NT2/D1 (cell line): Measurements from ENCODE around the gene ZNF880.
"Not testable (repeated sequence)": the region's sequence is repeated elsewhere in the genome, so short reads cannot be mapped to it uniquely, and the experiment has no call there.

Source experiments
- DNase-seq: peaks from one replicate; pipeline ENCODE4 v3.0.0-alpha.2; 2011; ENCODE audit warnings: low read depth, low spot score
- H3K27me3 ChIP-seq: 2 replicates; pipeline ENCODE4 v1.6.0; 2011; ENCODE audit warnings: mild to moderate bottlenecking; ENCODE audit not compliant: insufficient read length, insufficient read depth
- H3K36me3 ChIP-seq: 2 replicates; pipeline ENCODE4 v1.6.1; 2011; ENCODE audit warnings: mild to moderate bottlenecking, low read length, mixed read lengths; ENCODE audit not compliant: insufficient read depth, insufficient read length
- H3K4me1 ChIP-seq: 2 replicates; pipeline ENCODE4 v1.5.1; 2011; ENCODE audit not compliant: insufficient read depth, insufficient read length
- H3K4me3 ChIP-seq: 2 replicates; pipeline ENCODE4 v1.5.1; 2011; ENCODE audit warnings: low read depth; ENCODE audit not compliant: insufficient read length
- H3K9ac ChIP-seq: 2 replicates; pipeline ENCODE4 v1.6.0; 2011; ENCODE audit warnings: low read depth; ENCODE audit not compliant: insufficient read length
- H3K9me3 ChIP-seq: 2 replicates; pipeline ENCODE4 v1.5.1; 2011; ENCODE audit warnings: mild to moderate bottlenecking, low read length; ENCODE audit not compliant: insufficient read depth
- SUZ12 ChIP-seq: IDR thresholded peaks from 2 replicates; pipeline ENCODE4 v1.6.1; 2011; ENCODE audit not compliant: insufficient read length, insufficient read depth; ENCODE audit errors: extremely low read depth
- YY1 ChIP-seq: IDR thresholded peaks from 2 replicates; pipeline ENCODE4 v1.6.1; 2011; ENCODE audit not compliant: insufficient read length, insufficient read depth
- ZNF274 ChIP-seq: IDR thresholded peaks from 2 replicates; pipeline ENCODE4 v1.6.1; 2011; ENCODE audit warnings: mild to moderate bottlenecking, low read depth, low read length

ZNF880 gene

DNA sequence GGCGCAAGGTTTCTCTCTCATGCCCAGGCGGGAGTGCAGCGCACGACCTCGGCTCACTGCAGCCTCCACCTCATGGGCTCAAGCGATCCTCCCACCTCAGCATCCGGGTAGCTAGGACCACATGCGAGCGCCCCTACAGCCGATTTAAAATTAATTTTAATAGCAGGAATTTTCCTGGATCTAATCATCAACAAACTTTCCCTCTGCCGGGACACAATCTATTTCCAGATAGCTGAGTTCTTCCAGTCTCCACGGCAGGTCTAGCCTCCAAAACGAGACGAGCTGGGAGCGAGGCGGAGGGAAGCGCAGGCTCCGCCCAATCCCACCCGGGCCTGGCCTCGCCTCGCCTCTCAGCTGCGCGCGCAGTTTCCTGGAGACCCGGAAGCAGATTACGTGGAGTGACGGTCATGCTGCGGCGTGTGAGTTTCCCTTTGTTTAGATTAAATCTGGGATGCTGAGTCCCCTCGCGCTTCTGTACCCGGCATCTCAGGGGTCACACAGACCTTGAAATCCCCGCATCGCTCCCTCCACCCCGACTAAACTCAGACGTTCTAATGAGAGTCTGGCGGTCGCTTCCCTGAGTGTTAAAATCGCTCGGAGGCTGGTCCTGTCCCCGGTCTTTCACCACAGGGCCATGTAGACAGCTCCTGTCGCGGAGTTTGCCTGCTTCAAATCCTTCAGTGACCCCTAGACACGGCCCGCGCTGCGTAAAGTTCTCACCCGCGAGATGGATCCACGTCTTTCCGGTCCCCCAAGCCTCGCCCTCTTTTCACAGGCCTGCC is at the start of gene ZNF880:
ZNF880 (plus strand) TSS at position 365 of the 782 bp plus-strand sequence; CDS start at position 408, 43 bp downstream.
- peak within 1 kb of the TSS; percentile 95 for H3K9ac ChIP-seq
- peaks cover 34% of the 10 kb centered on the region for H3K36me3 ChIP-seq
- no peaks in the 10 kb centered on the region for H3K4me1 ChIP-seq
- peak within 1 kb of the TSS; percentile 93 for H3K4me3 ChIP-seq
- H3K27me3 ChIP-seq: no peaks in the 10 kb centered on the region
- DNase-seq: peak; percentile 79
- TF ChIP-seq ZNF274 (no peak), YY1 (no peak), SUZ12 (no peak)
- H3K9me3 ChIP-seq: peaks cover 37% of the 10 kb centered on the region

DNA sequence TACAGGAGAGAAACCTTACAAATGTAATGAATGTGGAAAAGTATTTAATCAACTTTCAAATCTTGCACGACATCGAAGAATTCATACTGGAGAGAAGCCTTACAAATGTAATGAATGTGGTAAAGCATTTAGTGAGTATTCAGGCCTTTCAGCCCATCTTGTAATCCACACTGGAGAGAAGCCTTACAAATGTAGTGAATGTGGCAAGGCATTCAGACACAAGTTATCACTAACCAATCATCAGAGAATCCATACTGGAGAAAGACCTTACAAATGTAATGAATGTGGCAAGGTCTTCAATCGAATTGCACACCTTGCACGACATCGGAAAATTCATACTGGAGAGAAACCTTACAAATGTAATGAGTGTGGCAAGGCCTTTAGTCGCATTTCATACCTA is 47.3 kb upstream of the ZNF880 start:
- Histone ChIP-seq H3K9me3 (peaks cover 74% of the 10 kb centered on the region), H3K4me3 (no peak overlapping the region), H3K27me3 (no peaks in the 10 kb centered on the region), H3K36me3 (peaks cover 46% of the 10 kb centered on the region), H3K9ac (no peak overlapping the region), H3K4me1 (no peaks in the 10 kb centered on the region)
- TF ChIP-seq YY1 (no peak), ZNF274 (peak; percentile 34; the same call in 1 of the 2 replicates), SUZ12 (no peak)
- no peak for DNase-seq

DNA sequence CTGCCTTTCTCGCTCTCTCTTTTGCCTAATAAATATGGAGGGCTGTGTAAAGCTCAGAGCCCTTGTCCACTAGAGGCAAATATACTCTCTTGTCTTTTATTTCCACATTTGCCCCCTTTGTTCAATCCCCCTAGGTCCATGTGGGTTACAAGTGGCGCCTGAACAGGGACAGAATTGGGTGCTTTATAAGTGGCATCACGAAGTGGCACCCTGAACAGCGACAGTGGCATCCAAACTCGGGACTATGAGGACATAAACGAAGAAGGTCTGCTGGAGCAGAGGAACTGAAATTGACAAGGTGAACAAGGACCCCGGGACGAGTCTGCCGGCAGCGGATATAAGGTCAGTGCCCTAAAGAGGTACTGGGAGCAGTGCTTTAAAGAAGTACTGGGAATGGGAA is 38.0 kb upstream of the ZNF880 start:
- no peak for TF ChIP-seq ZNF274
- no peak for TF ChIP-seq YY1
- TF ChIP-seq SUZ12: no peak
- H3K4me3 ChIP-seq: no peak overlapping the region
- H3K9ac ChIP-seq: no peak overlapping the region
- no peaks in the 10 kb centered on the region for H3K36me3 ChIP-seq
- peaks cover 45% of the 10 kb centered on the region for H3K9me3 ChIP-seq
- no peaks in the 10 kb centered on the region for H3K27me3 ChIP-seq
- no peaks in the 10 kb centered on the region for H3K4me1 ChIP-seq
- no peak for DNase-seq

DNA sequence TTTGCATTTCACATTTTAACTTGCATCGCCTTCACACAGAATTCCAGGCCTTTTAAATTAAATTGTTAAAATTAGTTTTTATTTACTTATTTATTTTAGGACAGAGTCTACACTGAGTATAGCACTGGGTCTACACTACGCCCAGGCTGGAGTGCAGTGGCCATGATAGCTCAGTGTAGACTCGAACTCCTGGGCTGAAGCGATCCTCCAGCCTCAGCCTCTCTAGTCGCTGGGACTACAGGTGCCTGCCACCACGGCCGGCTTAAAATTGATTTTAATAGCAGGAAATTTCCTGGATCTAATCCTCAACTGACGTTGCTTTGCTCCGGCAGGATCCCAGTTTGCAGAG is 34.0 kb upstream of the ZNF880 start:
- H3K9me3 ChIP-seq: peaks cover 33% of the 10 kb centered on the region
- no peaks in the 10 kb centered on the region for H3K4me1 ChIP-seq
- H3K36me3 ChIP-seq: peaks cover 10% of the 10 kb centered on the region
- H3K27me3 ChIP-seq: no peaks in the 10 kb centered on the region
- TF ChIP-seq YY1 (no peak), SUZ12 (no peak), ZNF274 (no peak)
- DNase-seq: no peak
- peak overlapping the region; percentile 79 for H3K4me3 ChIP-seq
- peak overlapping the region; percentile 91 for H3K9ac ChIP-seq

DNA sequence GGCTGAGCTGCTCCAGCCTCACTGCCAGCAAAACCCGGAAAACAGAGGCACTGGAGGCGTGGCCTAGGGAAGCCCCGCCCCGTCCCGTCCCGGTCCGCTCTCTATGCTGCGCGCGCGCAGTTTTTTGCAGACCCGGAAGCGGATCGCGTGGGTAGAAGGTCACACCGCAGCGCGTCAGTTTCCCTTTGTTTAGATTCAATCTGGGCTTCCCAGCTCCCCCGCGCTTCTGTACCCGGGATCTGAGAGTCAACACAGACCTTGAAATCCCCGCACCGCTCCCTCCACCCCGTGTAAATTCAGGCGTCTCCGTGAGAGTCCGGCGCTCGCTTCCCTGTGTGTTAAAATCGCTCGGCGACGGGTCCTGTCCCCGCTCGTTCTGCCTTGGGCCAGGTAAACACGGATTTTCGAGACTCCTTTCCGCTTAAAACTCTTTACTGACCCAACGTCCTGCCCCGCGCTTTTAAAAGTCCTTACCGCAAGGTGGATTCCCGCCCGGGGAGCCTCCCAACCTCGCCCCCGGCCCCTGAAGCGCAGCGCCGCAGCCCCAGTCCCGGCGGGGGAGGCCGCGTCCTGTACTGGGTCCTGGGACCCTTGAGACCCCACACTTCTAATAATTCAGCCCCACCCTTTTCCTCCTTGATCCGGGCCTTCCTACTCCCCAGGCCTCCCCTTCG is 33.5 kb upstream of the ZNF880 start, which contains the start of gene ZNF610:
ZNF610 (plus strand) TSS at position 127 of the 674 bp plus-strand sequence. CDS start 12,930 bp downstream, outside the sequence.
- no peaks in the 10 kb centered on the region for H3K27me3 ChIP-seq
- H3K4me3 ChIP-seq: peak within 1 kb of the TSS; percentile 79
- peak; percentile 56 for DNase-seq
- H3K36me3 ChIP-seq: peaks cover 10% of the 10 kb centered on the region
- no peaks in the 10 kb centered on the region for H3K4me1 ChIP-seq
- H3K9me3 ChIP-seq: peaks cover 28% of the 10 kb centered on the region
- peak within 1 kb of the TSS; percentile 91 for H3K9ac ChIP-seq
- TF ChIP-seq ZNF274 (no peak), SUZ12 (no peak), YY1 (no peak)

DNA sequence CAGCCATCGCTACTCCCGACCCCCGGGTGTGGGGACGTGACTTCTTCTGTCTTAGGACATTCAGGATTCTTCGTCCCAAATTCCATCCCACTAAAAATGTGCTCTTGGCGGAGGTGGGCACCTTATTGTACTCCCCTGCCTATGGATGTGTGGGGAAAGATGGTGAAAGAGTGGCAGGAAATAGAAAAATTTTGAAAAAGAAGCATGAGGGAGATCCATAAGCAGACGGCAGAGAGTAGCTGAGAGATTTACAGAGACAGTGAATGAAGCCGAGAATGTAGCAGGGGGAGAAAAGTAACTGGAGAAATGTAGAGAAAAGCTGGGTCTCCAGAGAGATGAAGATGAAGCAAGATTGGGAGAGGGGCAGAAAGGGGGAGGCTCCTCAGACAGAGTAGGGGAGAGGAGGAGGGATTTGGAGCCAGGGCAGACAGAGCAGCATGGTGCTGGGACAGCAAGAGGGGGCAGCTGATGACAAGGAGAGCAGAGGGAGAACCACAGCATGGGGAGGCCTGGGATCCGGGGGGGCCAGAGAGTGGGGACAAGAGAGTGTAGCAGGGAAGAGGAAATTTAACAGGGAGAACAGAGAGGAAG is 32.8 kb upstream of the ZNF880 start:
- Histone ChIP-seq H3K27me3 (no peaks in the 10 kb centered on the region), H3K4me3 (peak overlapping the region; percentile 79), H3K36me3 (peaks cover 10% of the 10 kb centered on the region), H3K9ac (peak overlapping the region; percentile 91), H3K4me1 (no peaks in the 10 kb centered on the region), H3K9me3 (peaks cover 22% of the 10 kb centered on the region; the same call in 1 of the 2 replicates)
- no peak for TF ChIP-seq ZNF274
- no peak for TF ChIP-seq SUZ12
- TF ChIP-seq YY1: no peak
- no peak for DNase-seq

DNA sequence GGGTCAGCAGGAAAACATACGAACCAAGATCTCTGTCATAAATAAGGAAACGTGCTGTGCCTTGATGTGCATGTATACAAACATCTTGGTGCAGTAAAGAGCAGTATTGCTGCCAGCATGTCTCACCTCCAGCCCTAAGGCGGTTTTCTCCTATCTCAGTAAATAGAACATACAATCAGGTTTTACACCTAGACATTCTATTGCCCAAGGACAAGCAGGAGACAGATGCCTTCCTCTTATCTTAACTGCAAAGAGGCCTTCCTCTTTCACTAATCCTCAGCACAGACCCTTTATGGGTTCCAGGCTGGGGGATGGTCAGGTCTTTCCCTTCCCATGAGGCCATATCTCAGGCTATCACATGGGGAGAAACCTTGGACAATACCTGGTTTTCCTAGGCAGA is 30.7 kb upstream of the ZNF880 start:
- H3K36me3 ChIP-seq: peaks cover 10% of the 10 kb centered on the region
- H3K4me3 ChIP-seq, H3K9ac ChIP-seq, DNase-seq, H3K27me3 ChIP-seq, H3K4me1 ChIP-seq, H3K9me3 ChIP-seq: not testable (repeated sequence)
